H9 (cell line): Measurements from ENCODE around the gene SELL. TPM values are rescaled to one million over a fixed set of nuclear protein-coding genes. Genes with fewer than 3 reads are reported as not detected.

ENCODE experiments used
- DNase-seq: peaks from one replicate; pipeline ENCODE4 v3.0.0-alpha.2; 2017
- H2AFZ ChIP-seq: one replicate; pipeline ENCODE4 v1.6.1; 2013; ENCODE audit warnings: mild to moderate bottlenecking, low read length, control low read depth, moderate library complexity
- H2AK5ac ChIP-seq: 2 replicates; pipeline ENCODE4 v1.6.1; 2013; ENCODE audit warnings: low read length, control low read depth, mixed read lengths; ENCODE audit not compliant: insufficient read length
- H2BK120ac ChIP-seq: one replicate; pipeline ENCODE4 v1.6.1; 2013; ENCODE audit warnings: low read depth, mild to moderate bottlenecking, low read length, control low read depth, inconsistent platforms; ENCODE audit not compliant: poor library complexity, severe bottlenecking
- H2BK12ac ChIP-seq: 2 replicates; pipeline ENCODE4 v1.6.1; 2013; ENCODE audit warnings: low read length, control low read depth, mixed read lengths, low read depth; ENCODE audit not compliant: insufficient read length
- H2BK15ac ChIP-seq: 2 replicates; pipeline ENCODE4 v1.6.1; 2013; ENCODE audit warnings: low read depth, low read length, control low read depth
- H2BK20ac ChIP-seq: one replicate; pipeline ENCODE4 v1.6.1; 2013; ENCODE audit warnings: low read depth, mild to moderate bottlenecking, low read length, control low read depth, inconsistent platforms; ENCODE audit not compliant: poor library complexity, severe bottlenecking
- H2BK5ac ChIP-seq: 2 replicates; pipeline ENCODE4 v1.6.1; 2013; ENCODE audit warnings: low read length, control low read depth, mixed read lengths; ENCODE audit not compliant: insufficient read length
- H3K14ac ChIP-seq: 2 replicates; pipeline ENCODE4 v1.6.1; 2013; ENCODE audit warnings: low read length, control low read depth; ENCODE audit not compliant: insufficient read depth
- H3K18ac ChIP-seq: 2 replicates; pipeline ENCODE4 v1.6.1; 2013; ENCODE audit warnings: low read depth, mild to moderate bottlenecking, mixed read lengths, low read length, control low read depth; ENCODE audit not compliant: insufficient read length
- H3K23ac ChIP-seq: 2 replicates; pipeline ENCODE4 v1.6.1; 2013; ENCODE audit warnings: low read length, control low read depth, mixed read lengths, low read depth; ENCODE audit not compliant: insufficient read length
- H3K23me2 ChIP-seq: 2 replicates; pipeline ENCODE4 v1.6.1; 2013; ENCODE audit warnings: low read depth, mild to moderate bottlenecking, mixed read lengths, low read length, control low read depth; ENCODE audit not compliant: insufficient read length, poor library complexity, severe bottlenecking
- H3K27ac ChIP-seq: 2 replicates; pipeline ENCODE4 v1.5.1; 2013; ENCODE audit warnings: low read length, control low read depth, mixed read lengths, low read depth; ENCODE audit not compliant: insufficient read length
- H3K27me3 ChIP-seq: 2 replicates; pipeline ENCODE4 v1.6.1; 2013; ENCODE audit warnings: low read length, control low read depth, inconsistent platforms; ENCODE audit not compliant: insufficient read depth
- H3K4ac ChIP-seq: 2 replicates; pipeline ENCODE4 v1.6.1; 2013; ENCODE audit warnings: low read depth, mild to moderate bottlenecking, control low read depth, inconsistent platforms, low read length, moderate library complexity
- H3K4me1 ChIP-seq: 2 replicates; pipeline ENCODE4 v1.6.1; 2013; ENCODE audit warnings: low read length, control low read depth, inconsistent platforms; ENCODE audit not compliant: insufficient read depth
- H3K4me2 ChIP-seq: 2 replicates; pipeline ENCODE4 v1.6.1; 2013; ENCODE audit warnings: low read length, control low read depth, mixed read lengths; ENCODE audit not compliant: insufficient read length, insufficient read depth
- H3K56ac ChIP-seq: 2 replicates; pipeline ENCODE4 v1.6.1; 2013; ENCODE audit warnings: low read depth, mild to moderate bottlenecking, mixed read lengths, low read length, control low read depth; ENCODE audit not compliant: insufficient read length
- H3K79me1 ChIP-seq: 2 replicates; pipeline ENCODE4 v1.6.1; 2013; ENCODE audit warnings: low read depth, mild to moderate bottlenecking, moderate library complexity, low read length, control low read depth, inconsistent platforms; ENCODE audit not compliant: insufficient read depth, poor library complexity, severe bottlenecking
- H3K79me2 ChIP-seq: 2 replicates; pipeline ENCODE4 v1.6.1; 2013; ENCODE audit warnings: low read length, control low read depth, inconsistent platforms; ENCODE audit not compliant: insufficient read depth
- H3K9ac ChIP-seq: 2 replicates; pipeline ENCODE4 v1.6.1; 2013; ENCODE audit warnings: low read length, control low read depth, mixed read lengths; ENCODE audit not compliant: insufficient read length; ENCODE audit errors: extremely low read depth
- H3K9me3 ChIP-seq: one replicate; pipeline ENCODE4 v1.6.1; 2013; ENCODE audit warnings: low read depth, low read length, inconsistent platforms; ENCODE audit not compliant: control insufficient read depth
- H3T11ph ChIP-seq: one replicate; pipeline ENCODE4 v1.6.1; 2013; ENCODE audit warnings: mild to moderate bottlenecking, low read length, control low read depth, inconsistent platforms
- H4K20me1 ChIP-seq: one replicate; pipeline ENCODE4 v1.6.1; 2013; ENCODE audit not compliant: control insufficient read depth, insufficient read length, insufficient read depth
- H4K5ac ChIP-seq: 2 replicates; pipeline ENCODE4 v1.6.1; 2013; ENCODE audit warnings: low read depth, mild to moderate bottlenecking, mixed read lengths, low read length, control low read depth; ENCODE audit not compliant: insufficient read length
- H4K8ac ChIP-seq: replicated peaks from 2 replicates; pipeline ENCODE4 v1.6.1; 2013; ENCODE audit warnings: low read length, control low read depth, mixed read lengths, low read depth; ENCODE audit not compliant: insufficient read length
- H4K91ac ChIP-seq: 2 replicates; pipeline ENCODE4 v1.6.1; 2013; ENCODE audit warnings: low read depth, mild to moderate bottlenecking, moderate library complexity, mixed read lengths, low read length, control low read depth; ENCODE audit not compliant: insufficient read length
- H3K27ac Mint-ChIP-seq, 3 experiments: 2 replicates in 2 of 3; 3 replicates in 1 of 3; pipeline ENCODE4 v1.8.0; 2020 to 2021; ENCODE audit warnings: mixed read lengths in 3 of 3, mild to moderate bottlenecking in 1 of 3, moderate library complexity in 1 of 3
- H3K27me3 Mint-ChIP-seq: 2 replicates; pipeline ENCODE4 v1.8.0; 2021; ENCODE audit warnings: low read depth, mild to moderate bottlenecking, moderate library complexity, mixed read lengths
- H3K36me3 Mint-ChIP-seq, 3 experiments: 2 replicates in 2 of 3; 3 replicates in 1 of 3; pipeline ENCODE4 v1.8.0; 2020 to 2021; ENCODE audit warnings: low read depth in 3 of 3, mixed read lengths in 3 of 3; ENCODE audit not compliant: insufficient read depth in 1 of 3
- H3K4me1 Mint-ChIP-seq, 2 experiments: 2 replicates each; pipeline ENCODE4 v1.8.0; 2020; ENCODE audit warnings: mixed read lengths in 2 of 2
- H3K4me3 Mint-ChIP-seq, 2 experiments: 2 replicates in 1 of 2; 3 replicates in 1 of 2; pipeline ENCODE4 v1.8.0; 2020 to 2021; ENCODE audit warnings: mild to moderate bottlenecking in 2 of 2, mixed read lengths in 2 of 2, moderate library complexity in 1 of 2
- H3K9me3 Mint-ChIP-seq, 2 experiments: 2 replicates in 1 of 2; 3 replicates in 1 of 2; pipeline ENCODE4 v1.8.0; 2020; ENCODE audit warnings: mild to moderate bottlenecking in 2 of 2, mixed read lengths in 2 of 2, moderate library complexity in 1 of 2
- WGBS: extraction: QIAGEN DNeasy Blood & Tissue Kit; methylation state at CpG from one replicate; pipeline ENCODE4 v1.1.7; 2013; ENCODE audit warnings: missing lambda C conversion rate, low lambda C conversion rate, mixed read lengths; ENCODE audit not compliant: insufficient read length; ENCODE audit errors: extremely low coverage; 5-methylcytosine and 5-hydroxymethylcytosine counted together
- total RNA-seq: library from RNA; stranded (reverse); gene quantifications from 2 replicates; pipeline ENCODE4 v1.2.1, GENCODE V29; 2021
- TF ChIP-seq, protein P1 (sequence below): fragments of 200-600 bp; sonication (generic); conservative IDR thresholded peaks from 3 replicates; pipeline ENCODE4 v1.8.0; 2021; ENCODE audit warnings: antibody characterized with exemption, mild to moderate bottlenecking

The SELL gene
- total RNA-seq, 1 experiment from 2014 or later = not detected

GRCh38 chr1:169733924-169734323, 22.5 kb upstream of the SELL start, which contains the start of gene SELE:
TSS of gene SELE (minus strand) at chr1:169734079. CDS start at chr1:169733612, 467 bp downstream.
- Histone ChIP-seq H3K9me3 (no peaks in the 10 kb centered on the region), H3K4me2 (no peak within 1 kb of the TSS), H3K14ac (no peak within 1 kb of the TSS), H4K91ac (no peak within 1 kb of the TSS), H2BK15ac (no peak within 1 kb of the TSS), H3K56ac (no peak within 1 kb of the TSS), H2BK12ac (no peak within 1 kb of the TSS), H3K4ac (no peak within 1 kb of the TSS), H3K27ac (no peak within 1 kb of the TSS), H3K18ac (no peak within 1 kb of the TSS), H2AK5ac (no peak within 1 kb of the TSS), H4K8ac (no peak within 1 kb of the TSS), H2BK5ac (no peak within 1 kb of the TSS), H3K23me2 (no peaks in the 10 kb centered on the region), H3K4me1 (no peaks in the 10 kb centered on the region; the same call in 1 of the 2 replicates), H3T11ph (no peak within 1 kb of the TSS), H4K5ac (no peak within 1 kb of the TSS), H3K23ac (no peak within 1 kb of the TSS), H3K27me3 (0 out of 2 replicates have a peak, but pooled peaks cover 2% of the 10 kb centered on the region), H3K79me2 (no peaks in the 10 kb centered on the region), H2AFZ (no peak within 1 kb of the TSS), H2BK20ac (no peak within 1 kb of the TSS), H4K20me1 (no peaks in the 10 kb centered on the region), H3K9ac (no peak within 1 kb of the TSS), H2BK120ac (no peak within 1 kb of the TSS), H3K79me1 (no peaks in the 10 kb centered on the region)
- Mint-ChIP-seq H3K27me3 (no peaks in the 10 kb centered on the region), H3K4me1 (peaks cover 7 to 12% of the 10 kb centered on the region in 2 experiments), H3K4me3 (no peak within 1 kb of the TSS), H3K27ac (no peak within 1 kb of the TSS), H3K36me3 (no peaks in the 10 kb centered on the region), H3K9me3 (no peaks in the 10 kb centered on the region)
- TF ChIP-seq, protein P1, sequence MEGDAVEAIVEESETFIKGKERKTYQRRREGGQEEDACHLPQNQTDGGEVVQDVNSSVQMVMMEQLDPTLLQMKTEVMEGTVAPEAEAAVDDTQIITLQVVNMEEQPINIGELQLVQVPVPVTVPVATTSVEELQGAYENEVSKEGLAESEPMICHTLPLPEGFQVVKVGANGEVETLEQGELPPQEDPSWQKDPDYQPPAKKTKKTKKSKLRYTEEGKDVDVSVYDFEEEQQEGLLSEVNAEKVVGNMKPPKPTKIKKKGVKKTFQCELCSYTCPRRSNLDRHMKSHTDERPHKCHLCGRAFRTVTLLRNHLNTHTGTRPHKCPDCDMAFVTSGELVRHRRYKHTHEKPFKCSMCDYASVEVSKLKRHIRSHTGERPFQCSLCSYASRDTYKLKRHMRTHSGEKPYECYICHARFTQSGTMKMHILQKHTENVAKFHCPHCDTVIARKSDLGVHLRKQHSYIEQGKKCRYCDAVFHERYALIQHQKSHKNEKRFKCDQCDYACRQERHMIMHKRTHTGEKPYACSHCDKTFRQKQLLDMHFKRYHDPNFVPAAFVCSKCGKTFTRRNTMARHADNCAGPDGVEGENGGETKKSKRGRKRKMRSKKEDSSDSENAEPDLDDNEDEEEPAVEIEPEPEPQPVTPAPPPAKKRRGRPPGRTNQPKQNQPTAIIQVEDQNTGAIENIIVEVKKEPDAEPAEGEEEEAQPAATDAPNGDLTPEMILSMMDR = no peak
- DNase-seq = no peak
- WGBS = no CpG with 5 or more reads among the region's 7 CpGs
